ENCODE results near the gene EBI3.
"Not testable (repeated sequence)": the region's sequence is repeated elsewhere in the genome, so short reads cannot be mapped to it uniquely, and the experiment has no call there.

Gene EBI3

GRCh38 chr19:4227771-4228170 is 1.6 kb upstream of the EBI3 start:
- peak overlapping the region in 3 of 11 experiments; percentile 49 to 68 (median 65); a peak in 2 of 22 replicates for H3K9ac ChIP-seq
- H4K20me1 ChIP-seq = no peaks in the 10 kb centered on the region; a peak in 1 of 22 replicates
- no peak overlapping the region for H3K4me3 ChIP-seq
- peaks cover 0 to 4% (median 0%) of the 10 kb centered on the region in 11 experiments; a peak in 1 of 22 replicates for H3K36me3 ChIP-seq
- H3K4me1 ChIP-seq = peaks cover 14 to 38% (median 20%) of the 10 kb centered on the region in 10 experiments
- TF ChIP-seq Cebpa-rat (IDR thresholded peaks at IDR 0.05) = no peak
- H3K4me2 ChIP-seq = peak overlapping the region in 5 of 11 experiments; percentile 79 to 92 (median 82); a peak in 9 of 22 replicates
- peak overlapping the region in 2 of 11 experiments; percentile 63 to 67; a peak in 2 of 22 replicates for H3K27ac ChIP-seq
- H3K9me3 ChIP-seq (replicated peaks in 1 of 11) = no peaks in the 10 kb centered on the region
- H3K27me3 ChIP-seq = no peaks in the 10 kb centered on the region

DNA sequence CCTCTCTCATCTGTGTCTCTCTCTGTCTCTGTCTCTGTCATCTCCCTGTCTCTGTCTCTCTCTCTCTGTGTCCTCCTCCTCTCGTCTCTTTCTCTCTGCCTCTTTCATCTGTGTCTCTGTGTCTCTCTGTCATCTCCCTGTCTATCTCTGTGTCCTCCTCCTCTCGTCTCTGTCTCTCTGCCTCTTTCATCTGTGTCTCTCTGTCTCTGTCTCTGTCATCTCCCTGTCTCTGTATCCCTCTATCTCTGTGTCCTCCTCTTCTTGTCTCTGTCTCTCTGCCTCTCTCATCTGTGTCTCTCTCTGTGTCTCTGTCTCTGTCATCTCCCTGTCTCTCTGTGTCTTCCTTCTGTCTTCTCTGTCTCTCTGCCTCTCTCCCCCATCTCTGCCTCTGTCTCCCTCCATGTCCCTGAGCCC is 551 bp upstream of the EBI3 start:
- peak overlapping the region in 3 of 10 experiments; percentile 45 to 52 (median 48); a peak in 7 of 20 replicates for H3K4me3 ChIP-seq
- H3K4me2 ChIP-seq = peak overlapping the region; percentile 56 to 92 (median 75)
- H4K20me1 ChIP-seq = no peaks in the 10 kb centered on the region; a peak in 1 of 22 replicates
- H3K27me3 ChIP-seq = no peaks in the 10 kb centered on the region
- peak overlapping the region in 5 of 11 experiments; percentile 35 to 67 (median 58); a peak in 9 of 22 replicates for H3K27ac ChIP-seq
- peaks cover 0 to 4% (median 0%) of the 10 kb centered on the region in 11 experiments; a peak in 1 of 22 replicates for H3K36me3 ChIP-seq
- peaks cover 11 to 43% (median 17%) of the 10 kb centered on the region in 10 experiments for H3K4me1 ChIP-seq
- H3K9ac ChIP-seq = peak overlapping the region in 10 of 11 experiments; percentile 2 to 68 (median 48); a peak in 11 of 22 replicates
- TF ChIP-seq Cebpa-rat (IDR thresholded peaks at IDR 0.05) = no peak
- H3K9me3 ChIP-seq (replicated peaks in 1 of 11) = no peaks in the 10 kb centered on the region

- H3K9ac ChIP-seq; H3K9me3 ChIP-seq (replicated peaks in 1 of 11); H3K27ac ChIP-seq; H3K27me3 ChIP-seq; H3K36me3 ChIP-seq; H4K20me1 ChIP-seq: not testable (repeated sequence)
- peak overlapping the region in 3 of 11 experiments; percentile 82 to 92 (median 82); a peak in 4 of 22 replicates for H3K4me2 ChIP-seq
- H3K4me3 ChIP-seq = peak overlapping the region in 3 of 10 experiments; percentile 45 to 52 (median 48); a peak in 3 of 20 replicates
- peaks cover 11 to 49% (median 17%) of the 10 kb centered on the region in 10 experiments for H3K4me1 ChIP-seq
Measured at GRCh38 chr19:4230237-4230636, 914 bp downstream of the EBI3 start.

DNA sequence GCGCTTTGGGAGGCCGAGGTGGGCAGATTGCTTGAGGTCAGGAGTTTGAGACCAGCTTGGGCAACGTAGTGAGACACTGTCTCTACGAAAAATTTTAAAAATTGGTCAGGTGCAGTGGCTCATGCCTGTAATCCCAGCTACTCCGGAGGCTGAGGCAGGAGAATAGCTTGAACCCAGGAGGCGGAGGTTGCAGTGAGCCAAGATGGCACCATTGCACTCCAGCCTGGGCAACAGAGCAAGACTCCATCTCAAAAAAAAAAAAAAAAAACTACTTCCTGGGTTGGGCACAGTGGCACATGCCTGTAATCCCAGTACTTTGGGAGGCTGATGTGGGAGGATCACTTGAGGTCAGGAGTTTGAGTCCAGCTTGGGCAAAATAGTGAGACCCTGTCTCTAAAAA is 2.2 kb downstream of the EBI3 start:
- not testable (repeated sequence) for H3K9ac ChIP-seq; H3K27ac ChIP-seq; H3K4me3 ChIP-seq; H4K20me1 ChIP-seq; H3K9me3 ChIP-seq (replicated peaks in 1 of 11); H3K27me3 ChIP-seq
- Histone ChIP-seq H3K4me1 (peaks cover 11 to 49% (median 17%) of the 10 kb centered on the region in 10 experiments), H3K4me2 (peak overlapping the region in 2 of 11 experiments; percentile 36 to 82; a peak in 2 of 22 replicates), H3K36me3 (peaks cover 0 to 10% (median 0%) of the 10 kb centered on the region in 11 experiments; a peak in 4 of 22 replicates)

- Histone ChIP-seq H3K4me1 (peaks cover 11 to 46% (median 17%) of the 10 kb centered on the region in 10 experiments), H3K36me3 (peaks cover 0 to 16% (median 0%) of the 10 kb centered on the region in 11 experiments; a peak in 5 of 22 replicates), H3K4me2 (peak overlapping the region in 2 of 11 experiments; percentile 26 to 82; a peak in 1 of 22 replicates)
- H4K20me1 ChIP-seq; H3K9me3 ChIP-seq (replicated peaks in 1 of 11); H3K9ac ChIP-seq; H3K4me3 ChIP-seq; H3K27me3 ChIP-seq; H3K27ac ChIP-seq: not testable (repeated sequence)
Measured at GRCh38 chr19:4232139-4232538, 2.8 kb downstream of the EBI3 start.

DNA sequence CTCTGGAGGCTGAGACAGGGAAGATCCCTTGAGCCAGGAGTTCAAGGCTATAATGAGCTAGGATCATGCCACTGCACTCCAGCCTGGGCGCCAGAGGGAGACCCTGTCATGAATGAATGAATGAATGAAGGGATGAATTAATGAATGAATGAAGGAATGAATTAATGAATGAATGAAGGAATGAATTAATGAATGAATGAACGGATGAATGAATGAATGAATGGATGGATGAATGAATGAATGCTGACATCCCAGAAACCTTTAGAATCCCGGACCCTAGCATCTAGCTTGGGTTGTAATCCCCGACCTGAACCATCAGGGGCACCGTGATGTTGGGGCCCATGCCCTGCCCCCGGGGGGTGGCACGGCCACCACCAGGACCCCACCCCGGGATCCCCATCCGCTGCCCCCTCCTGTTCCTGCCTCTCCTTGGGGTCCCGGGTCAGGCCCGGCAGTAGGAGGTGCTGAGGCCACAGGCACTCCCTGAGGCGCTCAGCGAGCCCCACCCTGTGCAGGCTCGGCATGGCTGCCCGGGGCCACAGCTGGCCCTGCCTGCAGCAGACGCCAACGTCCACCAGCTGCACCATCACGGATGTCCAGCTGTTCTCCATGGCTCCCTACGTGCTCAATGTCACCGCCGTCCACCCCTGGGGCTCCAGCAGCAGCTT is 3.4 kb downstream of the EBI3 start:
- peaks cover 11 to 40% (median 17%) of the 10 kb centered on the region in 10 experiments for H3K4me1 ChIP-seq
- no peaks in the 10 kb centered on the region for H3K27me3 ChIP-seq
- H3K4me3 ChIP-seq = no peak overlapping the region
- H3K27ac ChIP-seq = no peak overlapping the region
- no peak for TF ChIP-seq Cebpa-rat (IDR thresholded peaks at IDR 0.05)
- no peaks in the 10 kb centered on the region for H3K9me3 ChIP-seq (replicated peaks in 1 of 11)
- peaks cover 0 to 10% (median 0%) of the 10 kb centered on the region in 11 experiments; a peak in 1 of 22 replicates for H4K20me1 ChIP-seq
- H3K36me3 ChIP-seq = peaks cover 0 to 22% (median 0%) of the 10 kb centered on the region in 11 experiments; a peak in 5 of 22 replicates
- no peak overlapping the region for H3K9ac ChIP-seq
- H3K4me2 ChIP-seq = peak overlapping the region in 2 of 11 experiments; percentile 4 to 26; a peak in 2 of 22 replicates

DNA sequence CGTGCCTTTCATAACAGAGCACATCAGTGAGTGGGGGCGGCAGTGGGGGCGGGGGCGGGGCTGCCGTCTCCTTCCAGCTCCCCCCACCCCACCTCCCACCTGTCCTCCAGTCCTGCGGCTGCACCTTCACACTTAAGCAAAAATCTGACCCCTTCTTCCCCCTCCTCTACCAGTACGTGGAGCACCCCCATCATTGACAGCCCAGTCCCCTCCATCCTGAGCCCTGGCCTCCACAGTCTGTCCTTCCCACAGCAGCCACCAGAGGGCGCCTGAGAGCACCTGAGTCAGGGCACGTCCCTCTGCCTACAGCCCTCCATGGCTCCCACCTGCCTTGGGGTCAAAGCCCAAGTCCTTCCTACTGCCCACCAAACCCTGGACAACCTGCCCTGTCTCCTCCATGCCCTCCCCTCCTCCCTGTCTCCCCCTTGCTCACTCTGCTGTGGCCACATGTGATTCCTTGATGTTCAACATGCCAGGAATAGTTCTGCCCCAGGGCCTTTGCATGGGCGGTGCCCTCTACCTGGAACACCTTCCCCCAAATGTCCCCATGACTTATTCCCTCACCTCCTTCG is 4.0 kb downstream of the EBI3 start:
- Histone ChIP-seq H3K36me3 (peaks cover 0 to 22% (median 0%) of the 10 kb centered on the region in 11 experiments; a peak in 5 of 22 replicates), H3K4me3 (no peak overlapping the region), H3K4me2 (peak overlapping the region in 2 of 11 experiments; percentile 1 to 38; a peak in 2 of 22 replicates), H3K27ac (no peak overlapping the region), H3K9ac (no peak overlapping the region), H4K20me1 (peaks cover 0 to 10% (median 0%) of the 10 kb centered on the region in 11 experiments; a peak in 1 of 22 replicates), H3K4me1 (peaks cover 11 to 33% (median 13%) of the 10 kb centered on the region in 10 experiments), H3K9me3 (replicated peaks in 1 of 11) (no peaks in the 10 kb centered on the region), H3K27me3 (no peaks in the 10 kb centered on the region)
- no peak for TF ChIP-seq Cebpa-rat (IDR thresholded peaks at IDR 0.05)

DNA sequence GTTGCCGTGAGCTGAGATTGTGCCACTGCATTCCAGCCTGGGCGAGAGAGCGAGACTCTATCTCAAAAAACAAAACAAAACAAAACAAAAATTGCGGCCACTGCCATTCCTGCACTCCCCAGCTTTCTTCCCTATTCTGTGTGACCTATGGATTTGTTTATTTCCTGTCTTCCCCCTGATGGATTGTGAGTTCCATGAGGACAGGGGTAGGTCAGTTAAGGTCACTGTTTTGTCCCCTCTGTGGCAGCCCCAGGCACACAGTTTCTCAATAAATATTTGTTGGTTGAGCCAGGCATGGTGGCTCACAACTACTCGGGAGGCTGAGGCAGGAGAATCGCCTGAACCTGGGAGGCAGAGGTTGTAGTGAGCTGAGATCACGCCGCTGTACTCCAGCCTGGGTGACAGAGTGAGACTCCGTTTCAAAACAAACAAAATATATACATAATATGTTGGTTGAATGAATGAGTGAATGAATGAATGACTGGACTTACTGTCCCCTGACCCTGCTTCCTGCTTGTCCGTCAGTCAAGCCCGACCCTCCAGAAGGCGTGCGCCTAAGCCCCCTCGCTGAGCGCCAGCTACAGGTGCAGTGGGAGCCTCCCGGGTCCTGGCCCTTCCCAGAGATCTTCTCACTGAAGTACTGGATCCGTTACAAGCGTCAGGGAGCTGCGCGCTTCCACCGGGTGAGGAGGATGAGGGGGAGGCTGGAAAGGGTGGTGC is 5.0 kb downstream of the EBI3 start:
- Histone ChIP-seq H3K4me2 (peak overlapping the region in 2 of 11 experiments; percentile 1 to 38; a peak in 3 of 22 replicates), H3K4me3 (no peak overlapping the region), H3K9ac (0 out of 22 replicates have a peak overlapping the region, but pooled peaks of 2 of the 11 experiments have one; percentile 4 to 25), H3K9me3 (replicated peaks in 1 of 11) (no peaks in the 10 kb centered on the region), H3K36me3 (peaks cover 0 to 22% (median 0%) of the 10 kb centered on the region in 11 experiments; a peak in 5 of 22 replicates), H4K20me1 (0 out of 22 replicates have a peak, but pooled peaks cover 0 to 10% (median 0%) of the 10 kb centered on the region in 11 experiments), H3K27me3 (no peaks in the 10 kb centered on the region), H3K4me1 (peaks cover 2 to 24% (median 4%) of the 10 kb centered on the region in 10 experiments; a peak in 19 of 20 replicates), H3K27ac (no peak overlapping the region)
- no peak for TF ChIP-seq Cebpa-rat (IDR thresholded peaks at IDR 0.05)

Measured in BLaER1 treated with 17β-estradiol and CSF1 and Interleukin-3, amounts not matched to agents 10 nM and 100 nM (cell line).